ENCODE data around the gene RPS6KA2. TPM values are rescaled to one million over a fixed set of nuclear protein-coding genes. Genes with fewer than 3 reads are reported as not detected.

RPS6KA2 gene
- total and polyA plus RNA-seq, 3 donors from 2014 or later = 18.4 to 21.7 (median 19.8) TPM

DNA sequence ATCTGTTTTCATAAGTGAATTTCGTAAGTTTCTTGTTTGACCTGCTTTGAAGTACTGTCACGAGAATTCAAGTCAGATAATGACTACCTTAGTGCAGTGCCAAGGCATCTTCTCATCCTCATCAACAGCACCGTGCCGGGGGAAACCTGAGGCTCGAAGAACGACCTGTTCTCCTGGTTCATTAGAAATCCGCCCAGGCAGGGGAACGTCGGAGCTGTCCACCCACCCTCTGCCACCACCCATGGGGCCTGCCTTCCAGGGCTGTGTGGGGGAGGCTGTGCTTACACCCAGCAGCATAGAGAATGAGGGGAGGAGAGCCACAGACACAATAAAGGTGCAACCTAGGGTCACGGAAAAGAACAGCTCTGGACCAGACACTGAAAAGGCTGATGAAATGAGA, 142.2 kb downstream of the RPS6KA2 start:
- H3K27me3 ChIP-seq = no peaks in the 10 kb centered on the region
- no peaks in the 10 kb centered on the region for H3K36me3 ChIP-seq (ENCODE audit: low read depth, missing control alignments)
- no peak overlapping the region for H3K27ac ChIP-seq
- H3K9me3 ChIP-seq = no peaks in the 10 kb centered on the region
- no peak overlapping the region for H3K4me3 ChIP-seq
- WGBS, 2 donors = 65 to 82% methylated on average over 10 of the region's 10 CpGs
- TF ChIP-seq POLR2A (IDR thresholded peaks at IDR 0.05) (no peak), CTCF (IDR thresholded peaks at IDR 0.05) (no peak)
- no peaks in the 10 kb centered on the region for H3K4me1 ChIP-seq
- intact Hi-C loops (cut with DNase I; ENCODE audit: low total_unique reads) = no loop called here
- no peak for DNase-seq

DNA sequence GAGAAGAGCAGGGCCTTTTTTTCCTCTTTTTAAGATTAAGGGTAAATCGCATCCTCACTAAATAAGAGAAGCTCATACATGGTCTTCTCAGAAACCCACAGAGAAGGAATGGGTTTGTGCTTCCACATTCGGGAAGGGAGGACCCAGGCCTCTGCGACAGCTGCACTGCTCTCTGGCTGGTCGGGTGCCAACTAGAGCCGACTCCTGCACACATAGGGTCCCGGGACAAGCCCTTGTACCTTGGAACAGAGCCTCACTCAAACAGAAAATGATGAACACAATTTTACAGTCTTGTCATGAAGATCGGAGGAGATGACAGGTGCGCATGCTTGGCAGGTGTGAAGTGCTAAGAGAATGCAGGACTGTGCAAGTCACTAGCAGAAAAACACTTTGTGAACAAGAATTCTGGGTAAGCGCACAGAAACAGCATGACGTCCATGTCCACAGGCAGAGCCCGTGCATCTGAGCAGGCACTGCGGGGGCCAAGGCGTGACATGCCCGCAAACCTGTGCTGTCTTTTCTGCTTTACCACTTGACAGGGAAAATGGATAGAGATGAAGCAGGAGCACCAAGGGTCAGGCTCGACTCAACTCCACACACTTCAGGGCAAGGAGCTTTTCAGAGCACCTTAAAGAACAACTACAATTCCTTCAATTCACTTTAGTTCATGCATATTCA, 143.3 kb downstream of the RPS6KA2 start:
- DNase-seq = no peak
- H3K4me3 ChIP-seq = no peak overlapping the region
- no peaks in the 10 kb centered on the region for H3K4me1 ChIP-seq
- TF ChIP-seq POLR2A (IDR thresholded peaks at IDR 0.05) (no peak), CTCF (IDR thresholded peaks at IDR 0.05) (no peak)
- no peaks in the 10 kb centered on the region for H3K27me3 ChIP-seq
- WGBS, 2 donors = 89 to 93% methylated on average over 15 of the region's 15 CpGs
- H3K36me3 ChIP-seq (ENCODE audit: low read depth, missing control alignments) = no peaks in the 10 kb centered on the region
- H3K27ac ChIP-seq = no peak overlapping the region
- intact Hi-C loops (cut with DNase I; ENCODE audit: low total_unique reads) = no loop called here
- H3K9me3 ChIP-seq = no peaks in the 10 kb centered on the region

DNA sequence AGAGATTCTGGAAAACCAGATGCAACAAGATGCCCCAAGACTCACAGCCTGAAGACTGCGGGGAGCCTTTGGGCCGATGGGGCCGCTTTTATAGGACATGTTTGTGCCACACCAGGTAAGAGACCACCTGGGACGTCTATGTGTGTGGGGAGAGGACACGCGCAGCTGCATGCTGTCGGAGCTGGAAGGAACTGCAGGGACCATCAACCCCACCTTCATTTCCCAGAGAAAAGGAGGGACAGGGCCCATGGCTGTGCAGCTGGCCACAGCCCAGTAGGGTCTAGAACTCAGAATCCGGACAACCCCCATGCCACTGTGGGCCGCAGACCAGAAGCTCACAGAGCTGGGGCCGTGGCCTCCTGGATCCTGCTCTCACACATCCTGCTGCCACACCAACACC, 144.0 kb downstream of the RPS6KA2 start:
- intact Hi-C loops (cut with DNase I; ENCODE audit: low total_unique reads) = no loop called here
- TF ChIP-seq POLR2A (IDR thresholded peaks at IDR 0.05) (no peak), CTCF (IDR thresholded peaks at IDR 0.05) (no peak)

GRCh38 chr6:166478782-166479592, 148.1 kb downstream of the RPS6KA2 start:
- H3K4me1 ChIP-seq = no peaks in the 10 kb centered on the region
- no peak overlapping the region for H3K4me3 ChIP-seq
- intact Hi-C loops (cut with DNase I; ENCODE audit: low total_unique reads) = no loop called here
- H3K36me3 ChIP-seq (ENCODE audit: low read depth, missing control alignments) = no peaks in the 10 kb centered on the region
- no peaks in the 10 kb centered on the region for H3K27me3 ChIP-seq
- no peak for DNase-seq
- TF ChIP-seq POLR2A (IDR thresholded peaks at IDR 0.05) (no peak), CTCF (IDR thresholded peaks at IDR 0.05) (no peak)
- H3K27ac ChIP-seq = no peak overlapping the region
- H3K9me3 ChIP-seq = no peaks in the 10 kb centered on the region
- 87 to 96% methylated on average over 18 to 27 of the region's 28 CpGs for WGBS, 2 donors

More for the DNA sequence above, 144.0 kb downstream of the RPS6KA2 start:
- Histone ChIP-seq H3K4me1 (no peaks in the 10 kb centered on the region), H3K4me3 (no peak overlapping the region), H3K27ac (no peak overlapping the region), H3K27me3 (no peaks in the 10 kb centered on the region), H3K36me3 (ENCODE audit: low read depth, missing control alignments) (no peaks in the 10 kb centered on the region), H3K9me3 (no peaks in the 10 kb centered on the region)
- no peak for DNase-seq
- WGBS, 2 donors = 93 to 99% methylated on average over 9 to 10 of the region's 10 CpGs

Measured in testis (tissue), 3 donors.